Dorsolateral prefrontal cortex (tissue), 118 donors: ENCODE results near the gene INTS1. TPM values are rescaled to one million over a fixed set of nuclear protein-coding genes. Genes with fewer than 3 reads are reported as not detected.

Source experiments
- total RNA-seq, 120 experiments: library from RNA; stranded (reverse); gene quantifications; one replicate each; pipeline versions ENCODE4 v1.2.3 to v1.2.4, GENCODE V29; 2022

Gene INTS1
- total RNA-seq, 120 experiments from 2014 or later, result 86.1 to 155 (median 115) TPM

Other genes starting within 250 kb of the INTS1 start
- gene MICALL2, start 44.9 kb downstream of the INTS1 start, total RNA-seq, result 100 to 1,000 TPM in 21 of 120 experiments, 10 to 100 TPM in 99; 38.3 to 170 (median 81.2) TPM
- 10 to 100 TPM; 20.6 to 96.7 (median 37.6) TPM for gene MAFK, start 26.3 kb upstream of the INTS1 start, total RNA-seq
- under 1 TPM in 31 of 120 experiments, not detected in 89; 0.07 to 0.85 (median 0.16) TPM for gene TMEM184A, start 51.8 kb upstream of the INTS1 start, total RNA-seq
- 10 to 100 TPM; 14.7 to 44.6 (median 28.9) TPM for gene PSMG3, start 65.6 kb upstream of the INTS1 start, total RNA-seq
- 1 to 10 TPM; 1.9 to 7.2 (median 3.7) TPM for gene ELFN1, start 165.9 kb upstream of the INTS1 start, total RNA-seq